NCI-H1417 treated with DMSO at 0.1 percent for 48 hours (cell line): ENCODE measurements around the gene CAPN5.

Source experiments
- DNase-seq: peaks from one replicate; lab custom pipeline; 2025; lab: John Stamatoyannopoulos, UW

The CAPN5 gene

GRCh38 chr11:77118086-77118485, 51.3 kb downstream of the CAPN5 start:
- no peak for DNase-seq

GRCh38 chr11:77118971-77119370, 52.2 kb downstream of the CAPN5 start:
- DNase-seq = no peak

GRCh38 chr11:77119531-77119936, 52.8 kb downstream of the CAPN5 start:
- no peak for DNase-seq

- DNase-seq = no peak
These were observed 53.8 kb downstream of the CAPN5 start for GRCh38 chr11:77120571-77120970.

- no peak for DNase-seq
These were observed 54.4 kb downstream of the CAPN5 start for GRCh38 chr11:77121096-77121640.

- DNase-seq = no peak
These were observed 55.3 kb downstream of the CAPN5 start for GRCh38 chr11:77121876-77122575.

GRCh38 chr11:77122576-77123212, 55.9 kb downstream of the CAPN5 start:
- no peak for DNase-seq

- DNase-seq = no peak
These were observed 56.8 kb downstream of the CAPN5 start for GRCh38 chr11:77123591-77123990.

GRCh38 chr11:77124041-77124440, 57.3 kb downstream of the CAPN5 start:
- DNase-seq = no peak

GRCh38 chr11:77124488-77124887, 57.7 kb downstream of the CAPN5 start:
- DNase-seq = no peak

- DNase-seq = no peak
These were observed 58.4 kb downstream of the CAPN5 start for GRCh38 chr11:77125191-77125590.

GRCh38 chr11:77125695-77126094, 58.9 kb downstream of the CAPN5 start:
- DNase-seq = no peak

- no peak for DNase-seq
These were observed 59.5 kb downstream of the CAPN5 start for GRCh38 chr11:77126156-77126775.

GRCh38 chr11:77126861-77127234, 60.1 kb downstream of the CAPN5 start:
- no peak for DNase-seq

GRCh38 chr11:77127235-77127911, 60.6 kb downstream of the CAPN5 start:
- DNase-seq = no peak

- DNase-seq = peak; percentile 25
These were observed 61.3 kb downstream of the CAPN5 start, which contains the start of gene MYO7A for GRCh38 chr11:77127920-77128691. Gene MYO7A (plus strand): TSS chr11:77128246. CDS start chr11:77130635, 2,389 bp downstream.

GRCh38 chr11:77129069-77129841, 62.5 kb downstream of the CAPN5 start:
- DNase-seq = no peak

- DNase-seq = no peak
These were observed 63.3 kb downstream of the CAPN5 start for GRCh38 chr11:77129842-77130756.

GRCh38 chr11:77130763-77131513, 64.2 kb downstream of the CAPN5 start:
- no peak for DNase-seq
